Vagina (tissue), 2 donors: ENCODE measurements around the gene ANKRD42. TPM values are rescaled to one million over a fixed set of nuclear protein-coding genes. Genes with fewer than 3 reads are reported as not detected.

Experiments
- DNase-seq, 2 donors: peaks; one replicate each; pipeline ENCODE4 v3.0.0-alpha.2; 2017; ENCODE audit errors: extremely low spot score in 2 of 2
- H3K27ac ChIP-seq: fragments of 200-600 bp; sonication (generic); one replicate; pipeline ENCODE4 v1.5.1; 2019
- H3K27me3 ChIP-seq: fragments of 200-600 bp; sonication (generic); one replicate; pipeline ENCODE4 v1.5.1; 2019
- H3K36me3 ChIP-seq, 2 donors: fragments of 200-600 bp; sonication (generic); one replicate each; pipeline ENCODE4 v1.5.1; 2017 to 2019
- H3K4me1 ChIP-seq: fragments of 200-600 bp; sonication (generic); one replicate; pipeline ENCODE4 v1.5.1; 2019
- H3K4me3 ChIP-seq, 2 donors: fragments of 200-600 bp; sonication (generic); 1 replicate in 1 of 2; 2 replicates in 1 of 2; pipeline ENCODE4 v1.5.1; 2016 to 2019
- H3K9me3 ChIP-seq: fragments of 200-600 bp; sonication (generic); one replicate; pipeline ENCODE4 v1.5.1; 2019
- CTCF ChIP-seq, 3 experiments: fragments of 450-650 bp in 2 of 3; fragments of 200-600 bp in 1 of 3; sonication (generic) in 1 of 3; IDR thresholded peaks; one replicate each; pipeline ENCODE4 v1.5.1; 2017 to 2019; ENCODE audit warnings: antibody characterized with exemption in 3 of 3, mild to moderate bottlenecking in 2 of 3, moderate library complexity in 2 of 3
- POLR2A ChIP-seq, 2 donors: fragments of 450-650 bp; IDR thresholded peaks; one replicate each; pipeline ENCODE4 v1.6.1; 2017; ENCODE audit warnings: antibody characterized with exemption in 2 of 2, mild to moderate bottlenecking in 2 of 2, moderate library complexity in 2 of 2
- POLR2AphosphoS5 ChIP-seq, 2 donors: sonication (generic); formaldehyde crosslinking; IDR thresholded peaks; one replicate each; pipeline ENCODE4 v1.9.0; 2017; ENCODE audit warnings: antibody characterized with exemption in 2 of 2, mild to moderate bottlenecking in 2 of 2, low read depth in 1 of 2; ENCODE audit not compliant: insufficient read depth in 1 of 2
- intact Hi-C: fragments of 100-400 bp; cut with DNase I; formaldehyde crosslinking; loops from one replicate; pipeline ENCODE4 v1.15.1; 2023
- total RNA-seq: library from RNA; depleted of rRNA; stranded (reverse); fragments of >200 nt; gene quantifications from one replicate; pipeline ENCODE4 v1.2.3, GENCODE V29; 2016

Gene ANKRD42
- total RNA-seq, 1 donor from 2014 or later, result 10.3 TPM

DNA sequence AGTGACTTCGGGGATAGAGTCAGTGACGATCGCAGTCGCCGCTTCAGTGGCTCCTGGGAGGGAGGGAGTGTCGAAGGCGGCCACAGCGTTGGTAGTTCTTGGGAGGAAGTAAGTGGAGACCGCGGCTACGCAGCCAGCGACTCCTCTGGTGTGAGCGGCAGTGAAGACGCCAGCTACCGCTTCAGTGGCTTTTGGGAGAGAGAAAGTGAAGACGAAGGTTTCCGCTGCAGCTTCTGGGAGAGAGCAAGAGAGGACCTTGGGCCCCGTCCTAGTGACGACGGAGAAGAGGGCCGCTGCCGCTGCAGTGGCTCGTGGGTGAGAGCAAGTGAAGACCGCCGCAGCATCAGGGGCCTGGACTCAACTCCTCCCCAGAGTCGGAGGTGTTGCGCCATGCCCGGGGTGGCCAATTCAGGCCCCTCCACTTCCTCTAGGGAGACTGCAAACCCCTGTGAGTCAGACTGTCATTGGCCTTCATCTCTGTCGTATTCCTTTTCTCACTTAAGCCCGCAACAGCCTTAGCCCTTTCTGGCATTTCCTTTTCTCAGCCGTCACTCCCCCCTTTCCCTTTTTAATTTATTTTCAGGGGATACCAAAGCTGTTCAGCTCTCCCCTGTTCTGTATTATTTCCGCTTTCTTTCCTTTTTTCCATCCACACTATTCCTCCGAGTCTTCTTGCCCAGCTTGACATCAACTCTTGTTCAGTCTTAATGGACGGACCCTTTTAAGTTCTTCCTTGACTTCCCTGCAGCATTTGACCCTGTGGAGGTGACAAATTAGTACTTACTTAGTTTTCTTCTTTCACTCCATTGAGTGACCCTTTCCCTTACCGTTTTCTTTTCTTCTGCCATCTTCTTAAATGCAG lies 1.0 kb downstream of the ANKRD42 start:
- Histone ChIP-seq H3K4me1 (peaks cover 53% of the 10 kb centered on the region), H3K4me3 (peak overlapping the region; percentile 69 to 88), H3K36me3 (peaks cover 0 to 22% of the 10 kb centered on the region in 2 donors), H3K27ac (peak overlapping the region; percentile 77), H3K9me3 (no peaks in the 10 kb centered on the region), H3K27me3 (no peaks in the 10 kb centered on the region)
- peak in 1 of 2 donors; percentile 63 for TF ChIP-seq POLR2AphosphoS5 (IDR thresholded peaks at IDR 0.05; ENCODE audit: insufficient read depth in 1 of 2, low read depth in 1 of 2)
- peak in 1 of 2 donors; percentile 33 for TF ChIP-seq POLR2A (IDR thresholded peaks at IDR 0.05)
- TF ChIP-seq CTCF (IDR thresholded peaks at IDR 0.05), result no peak
- DNase-seq, result peak in 1 of 2 donors; percentile 94
- intact Hi-C loops, result loop anchor here (5.0 kb wide), 1 partner anchor 292 kb away; the partner anchor contains the start of genes DDIAS and PRCP

GRCh38 chr11:83195143-83195466 lies 1.6 kb downstream of the ANKRD42 start:
- Histone ChIP-seq H3K4me3 (peak overlapping the region; percentile 69 to 88), H3K4me1 (peaks cover 53% of the 10 kb centered on the region), H3K9me3 (no peaks in the 10 kb centered on the region), H3K36me3 (peaks cover 0 to 21% of the 10 kb centered on the region in 2 donors), H3K27me3 (no peaks in the 10 kb centered on the region), H3K27ac (peak overlapping the region; percentile 77)
- no peak for DNase-seq
- no peak for TF ChIP-seq CTCF (IDR thresholded peaks at IDR 0.05)
- no peak for TF ChIP-seq POLR2A (IDR thresholded peaks at IDR 0.05)
- no peak for TF ChIP-seq POLR2AphosphoS5 (IDR thresholded peaks at IDR 0.05; ENCODE audit: insufficient read depth in 1 of 2, low read depth in 1 of 2)
- intact Hi-C loops, result no loop called here

DNA sequence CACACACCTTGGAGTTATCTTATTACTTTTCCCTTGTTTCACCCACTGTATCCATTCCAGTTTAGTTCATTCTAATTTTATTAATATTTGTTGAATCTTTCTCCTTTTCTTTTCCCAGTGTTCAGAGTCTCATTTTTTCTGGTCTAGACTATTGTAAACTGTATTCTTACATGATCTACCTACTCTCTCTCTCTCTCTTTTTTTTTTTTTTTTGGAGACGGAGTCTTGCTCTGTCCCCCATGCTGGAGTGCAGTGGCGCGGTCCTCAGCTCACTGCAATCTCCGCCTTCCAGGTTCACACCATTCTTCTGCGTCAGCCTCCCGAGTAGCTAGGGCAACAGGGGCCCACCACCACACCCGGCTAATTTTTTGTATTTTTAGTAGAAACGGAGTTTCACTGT lies 2.1 kb downstream of the ANKRD42 start:
- Histone ChIP-seq H3K27me3 (no peaks in the 10 kb centered on the region), H3K9me3 (no peaks in the 10 kb centered on the region), H3K4me1 (peaks cover 53% of the 10 kb centered on the region), H3K27ac (no peak overlapping the region), H3K36me3 (peaks cover 0 to 17% of the 10 kb centered on the region in 2 donors), H3K4me3 (no peak overlapping the region)
- no peak for DNase-seq
- intact Hi-C loops, result no loop called here
- TF ChIP-seq POLR2A (IDR thresholded peaks at IDR 0.05), result no peak
- TF ChIP-seq POLR2AphosphoS5 (IDR thresholded peaks at IDR 0.05; ENCODE audit: insufficient read depth in 1 of 2, low read depth in 1 of 2), result no peak
- no peak for TF ChIP-seq CTCF (IDR thresholded peaks at IDR 0.05)

- no peaks in the 10 kb centered on the region for H3K9me3 ChIP-seq
- H3K27ac ChIP-seq, result no peak overlapping the region
- peaks cover 30% of the 10 kb centered on the region for H3K4me1 ChIP-seq
- intact Hi-C loops, result no loop called here
- no peaks in the 10 kb centered on the region for H3K27me3 ChIP-seq
- H3K4me3 ChIP-seq, result no peak overlapping the region
- no peak for TF ChIP-seq POLR2A (IDR thresholded peaks at IDR 0.05)
- TF ChIP-seq POLR2AphosphoS5 (IDR thresholded peaks at IDR 0.05; ENCODE audit: insufficient read depth in 1 of 2, low read depth in 1 of 2), result no peak
- peaks cover 0 to 5% of the 10 kb centered on the region in 2 donors for H3K36me3 ChIP-seq
- DNase-seq, result no peak
These were observed 6.5 kb downstream of the ANKRD42 start for GRCh38 chr11:83200035-83200434.

GRCh38 chr11:83205608-83206185 lies 12.2 kb downstream of the ANKRD42 start:
- Histone ChIP-seq H3K4me3 (no peak overlapping the region), H3K4me1 (no peaks in the 10 kb centered on the region), H3K27ac (no peak overlapping the region), H3K9me3 (no peaks in the 10 kb centered on the region), H3K36me3 (peaks cover 0 to 3% of the 10 kb centered on the region in 2 donors), H3K27me3 (no peaks in the 10 kb centered on the region)
- TF ChIP-seq POLR2A (IDR thresholded peaks at IDR 0.05) (no peak), CTCF (IDR thresholded peaks at IDR 0.05) (no peak), POLR2AphosphoS5 (IDR thresholded peaks at IDR 0.05; ENCODE audit: insufficient read depth in 1 of 2, low read depth in 1 of 2) (no peak)
- intact Hi-C loops, result no loop called here
- DNase-seq, result no peak
